Astrocyte of the spinal cord (primary cell): ENCODE results near the gene VPREB1.
"Not testable (repeated sequence)": the region's sequence is repeated elsewhere in the genome, so short reads cannot be mapped to it uniquely, and the experiment has no call there.

Experiments used
- DNase-seq: peaks from one replicate; pipeline ENCODE4 v3.0.0; 2011; ENCODE audit warnings: low read depth, low spot score
- H3K4me3 ChIP-seq: 2 replicates; pipeline ENCODE4 v1.5.1; 2011; ENCODE audit warnings: low read depth, mild to moderate bottlenecking, low read length, moderate library complexity
- CTCF ChIP-seq: IDR thresholded peaks from 2 replicates; pipeline ENCODE4 v1.5.1; 2012; ENCODE audit warnings: low read depth, mild to moderate bottlenecking, low read length, inconsistent platforms
- in situ Hi-C: cut with HindIII; loops from 2 replicates; pipeline ENCODE4 v1.10.0; 2017; ENCODE audit warnings: low sequenced_read_pairs

Gene VPREB1

GRCh38 chr22:22214819-22215329, 29.7 kb upstream of the VPREB1 start:
- no peak for TF ChIP-seq CTCF
- no peak overlapping the region for H3K4me3 ChIP-seq
- DNase-seq: no peak
- in situ Hi-C loops: no loop called here

- in situ Hi-C loops: no loop called here
- DNase-seq: no peak
Observed at GRCh38 chr22:22215659-22216449, 28.7 kb upstream of the VPREB1 start.

GRCh38 chr22:22216450-22216959, 28.1 kb upstream of the VPREB1 start:
- no peak for DNase-seq
- H3K4me3 ChIP-seq: no peak overlapping the region
- in situ Hi-C loops: no loop called here
- no peak for TF ChIP-seq CTCF

More at GRCh38 chr22:22215659-22216449, 28.7 kb upstream of the VPREB1 start:
- TF ChIP-seq CTCF: no peak
- H3K4me3 ChIP-seq: no peak overlapping the region

- DNase-seq: no peak
- H3K4me3 ChIP-seq: no peak overlapping the region
- TF ChIP-seq CTCF: no peak
- in situ Hi-C loops: no loop called here
Observed at GRCh38 chr22:22218302-22218701, 26.3 kb upstream of the VPREB1 start.

GRCh38 chr22:22219140-22219996, 25.2 kb upstream of the VPREB1 start:
- in situ Hi-C loops: no loop called here
- no peak for DNase-seq

GRCh38 chr22:22221043-22221442, 23.5 kb upstream of the VPREB1 start:
- in situ Hi-C loops: not testable (repeated sequence)

More at GRCh38 chr22:22219140-22219996, 25.2 kb upstream of the VPREB1 start:
- no peak for TF ChIP-seq CTCF
- H3K4me3 ChIP-seq: no peak overlapping the region

More at GRCh38 chr22:22221043-22221442, 23.5 kb upstream of the VPREB1 start:
- H3K4me3 ChIP-seq, DNase-seq: not testable (repeated sequence)
